NCI-H1048 (cell line): Measurements from ENCODE around the gene MMP8.
"Not testable (repeated sequence)": the region's sequence is repeated elsewhere in the genome, so short reads cannot be mapped to it uniquely, and the experiment has no call there.

Experiments used
- DNase-seq: peaks from one replicate; lab custom pipeline; 2025; lab: John Stamatoyannopoulos, UW

MMP8 gene

GRCh38 chr11:102724904-102725500, at the start of gene MMP8:
MMP8 (minus strand) TSS chr11:102724954; CDS start chr11:102724855, 99 bp downstream.
- DNase-seq: no peak

- DNase-seq: no peak
These were observed 48.6 kb upstream of the MMP8 start for GRCh38 chr11:102773386-102773785.

- no peak for DNase-seq
These were observed 46.6 kb upstream of the MMP8 start for GRCh38 chr11:102771351-102771750.

DNA sequence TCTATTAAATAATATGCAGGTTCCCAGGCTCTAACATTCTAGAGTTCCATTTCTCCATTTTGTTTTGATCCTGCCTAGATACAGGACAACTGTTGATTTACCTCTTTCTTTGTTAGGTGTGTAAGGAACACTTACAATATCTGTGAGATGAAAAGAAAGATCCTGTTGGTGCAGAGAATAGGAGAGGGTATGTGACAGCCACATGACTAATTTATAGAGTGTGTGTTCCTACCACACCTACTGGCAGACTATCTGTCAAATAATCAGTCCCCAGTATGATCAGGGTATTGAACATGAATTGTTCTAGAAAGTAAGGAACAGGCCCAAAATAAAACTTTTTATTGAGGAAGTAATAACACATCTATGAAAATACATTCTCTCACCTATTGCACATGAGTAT, 45.4 kb upstream of the MMP8 start:
- no peak for DNase-seq

GRCh38 chr11:102767800-102768199, 43.0 kb upstream of the MMP8 start:
- DNase-seq: no peak

- no peak for DNase-seq
These were observed 38.7 kb upstream of the MMP8 start for GRCh38 chr11:102763440-102763839.

GRCh38 chr11:102762361-102762767, 37.6 kb upstream of the MMP8 start:
- DNase-seq: no peak

DNA sequence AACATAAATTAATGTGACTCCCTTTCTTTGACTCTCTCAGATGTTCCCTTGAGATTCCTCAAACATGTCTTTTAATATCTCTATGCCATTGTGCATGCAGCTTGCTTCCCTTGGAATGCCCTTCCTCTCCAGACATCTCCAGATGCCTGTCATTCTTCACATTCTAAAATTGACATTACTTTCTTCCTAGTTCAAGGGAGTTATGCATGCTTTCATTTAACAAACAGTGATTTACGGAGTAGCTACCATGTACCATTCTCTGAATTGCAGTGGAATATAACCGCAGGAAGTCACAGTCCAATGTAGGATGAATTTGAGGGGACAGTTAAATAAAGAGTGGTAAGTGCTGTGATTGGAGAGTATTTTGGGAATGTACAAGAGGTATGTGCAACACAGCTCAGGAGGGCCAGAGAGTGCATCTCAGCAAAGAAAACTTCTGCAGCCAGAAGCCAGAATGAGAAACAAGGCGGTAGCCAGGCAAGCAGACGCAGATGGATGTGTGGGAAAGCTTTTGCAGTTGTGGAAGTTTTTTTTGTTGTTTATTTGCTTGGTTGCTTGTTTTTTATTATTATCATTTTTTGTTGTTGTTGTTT, 37.0 kb upstream of the MMP8 start:
- no peak for DNase-seq

DNA sequence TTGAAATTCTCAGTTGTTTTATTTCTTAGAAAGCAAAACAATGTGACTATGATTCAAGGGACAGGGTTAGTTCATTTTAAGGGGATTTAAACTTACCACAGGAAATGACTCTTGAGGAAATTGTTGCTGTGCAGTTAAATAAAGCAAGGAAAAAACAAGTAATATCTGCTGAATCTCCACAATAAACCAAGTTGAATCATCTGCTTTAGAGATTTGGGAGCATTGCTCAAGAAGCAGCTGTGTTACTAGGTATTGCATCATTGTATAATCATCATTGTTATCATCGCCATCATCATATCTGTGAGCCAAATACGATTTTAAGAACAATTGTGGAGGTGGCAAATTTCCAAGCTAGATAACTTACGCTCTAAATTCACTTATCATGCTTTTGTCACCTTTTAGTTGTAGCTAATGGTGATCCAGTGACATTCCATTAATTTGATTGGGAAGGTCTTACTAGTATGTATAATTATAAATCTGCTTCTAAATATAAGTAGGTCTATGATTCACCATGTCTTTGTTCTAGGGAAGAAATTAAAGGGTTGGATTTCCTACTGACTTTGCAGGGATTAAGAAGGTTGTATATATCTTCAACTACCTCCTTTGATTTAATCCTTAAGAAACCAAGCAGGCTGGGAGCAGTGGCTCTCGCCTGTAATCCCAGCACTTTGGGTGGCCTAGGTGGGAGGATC, 35.7 kb upstream of the MMP8 start:
- DNase-seq: no peak

- no peak for DNase-seq
These were observed 33.2 kb upstream of the MMP8 start for GRCh38 chr11:102757823-102758549.

DNA sequence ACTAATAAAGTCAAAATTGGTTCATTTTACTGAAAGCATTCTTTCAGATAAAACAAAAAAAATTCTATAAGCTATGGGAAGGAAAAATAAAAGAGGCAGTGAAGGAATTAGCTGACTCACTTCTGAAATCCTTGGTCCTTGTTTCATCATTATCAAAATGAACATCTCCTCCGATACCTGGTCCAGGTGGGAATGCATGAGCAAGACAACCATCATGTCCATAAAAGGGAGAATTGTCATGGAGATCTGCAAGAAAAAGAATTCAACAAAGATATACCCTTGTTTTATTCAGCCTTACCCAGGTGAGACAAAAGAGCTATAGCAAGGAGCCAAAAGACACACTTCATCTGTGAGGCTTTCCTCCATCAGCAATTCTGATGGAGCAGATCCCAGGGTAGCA, 28.5 kb upstream of the MMP8 start:
- no peak for DNase-seq

- no peak for DNase-seq
These were observed 26.9 kb upstream of the MMP8 start for GRCh38 chr11:102751673-102752072.

GRCh38 chr11:102749101-102749722, 24.5 kb upstream of the MMP8 start:
- no peak for DNase-seq

GRCh38 chr11:102746746-102747578, 22.2 kb upstream of the MMP8 start:
- DNase-seq: not testable (repeated sequence)

- DNase-seq: no peak
These were observed 9.9 kb upstream of the MMP8 start for GRCh38 chr11:102734650-102735049.

DNA sequence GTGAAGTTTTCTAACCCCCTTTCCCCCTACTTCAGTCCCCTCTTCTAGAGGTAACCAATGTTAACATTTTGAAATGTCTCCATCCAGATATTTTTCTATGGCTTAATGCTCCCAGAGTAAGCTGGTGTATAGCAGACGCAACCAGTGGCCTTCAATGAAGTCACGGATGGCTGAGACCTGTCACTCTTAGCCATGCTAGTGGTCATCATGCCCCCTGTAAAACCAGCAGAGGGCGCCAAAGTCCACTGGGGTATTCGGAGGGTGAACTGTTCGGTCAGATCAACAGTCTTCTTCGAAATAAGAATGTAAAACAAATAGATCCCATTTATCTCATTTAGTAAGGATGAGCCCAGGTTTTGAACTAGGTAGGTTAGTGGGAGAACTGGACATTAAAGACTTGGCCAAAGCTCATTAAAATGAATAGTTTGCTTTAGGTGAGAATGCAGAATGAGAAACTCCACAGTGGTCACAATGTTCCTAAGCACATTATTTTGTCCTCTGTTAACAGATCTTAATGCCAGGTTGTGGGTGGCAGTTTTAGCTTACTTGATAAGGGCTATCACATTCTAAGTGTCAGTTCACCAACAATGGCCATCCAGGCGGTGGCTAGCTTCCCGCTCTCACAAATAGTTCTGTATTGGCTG, 8.6 kb upstream of the MMP8 start:
- DNase-seq: no peak

GRCh38 chr11:102730944-102731343, 6.2 kb upstream of the MMP8 start:
- not testable (repeated sequence) for DNase-seq

GRCh38 chr11:102729849-102730815, 5.4 kb upstream of the MMP8 start:
- DNase-seq: no peak

DNA sequence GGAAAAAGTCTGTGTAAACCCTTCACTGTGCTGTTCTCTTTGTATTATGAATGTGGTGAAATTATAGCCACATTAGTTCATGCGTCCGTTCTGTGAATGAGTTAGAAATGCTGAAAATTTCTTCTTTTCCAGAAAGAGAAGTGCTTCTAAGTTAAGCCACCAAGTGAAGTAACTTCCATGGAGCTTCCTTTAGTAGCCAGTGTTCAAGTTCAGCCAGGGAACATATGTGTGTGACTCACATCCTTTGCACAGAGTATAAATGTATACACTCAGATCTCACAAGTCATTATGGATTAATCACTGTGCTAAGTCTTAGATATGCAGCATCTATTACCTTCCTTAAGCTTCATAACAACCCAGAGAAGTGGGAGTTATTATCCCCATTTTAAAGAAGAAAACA, 3.1 kb upstream of the MMP8 start:
- no peak for DNase-seq

DNA sequence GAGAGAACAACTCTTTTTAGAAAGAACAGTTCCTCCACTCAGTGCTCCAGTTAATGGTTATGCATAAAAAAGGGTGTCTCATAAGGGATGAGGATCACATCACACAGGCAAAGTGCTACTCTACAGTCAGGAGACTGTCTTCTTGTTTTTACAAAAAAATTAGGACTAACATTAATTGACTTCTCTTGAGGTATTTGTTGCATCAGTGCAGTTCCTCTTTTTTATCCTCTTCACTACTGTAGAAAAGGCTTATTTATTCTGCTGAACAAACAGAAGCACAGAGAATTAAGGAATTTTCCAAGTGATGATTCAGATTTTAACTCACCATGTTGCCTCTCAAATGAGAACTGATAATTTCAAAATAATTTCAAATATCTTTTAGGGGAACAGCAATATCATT, 1.9 kb downstream of the MMP8 start:
- DNase-seq: no peak
